Fibroblast of lung (primary cell): ENCODE data around the gene ARHGEF10L. TPM values are rescaled to one million over a fixed set of nuclear protein-coding genes. Genes with fewer than 3 reads are reported as not detected.

Experiments
- DNase-seq, 2 donors: peaks; one replicate each; pipeline versions ENCODE4 v3.0.0 to v3.0.0-alpha.2; 2010; ENCODE audit warnings: low read depth in 2 of 2
- H2AFZ ChIP-seq: 2 replicates; pipeline ENCODE4 v1.5.1; 2012; ENCODE audit warnings: low read length, control low read depth, inconsistent platforms
- H3K27ac ChIP-seq: 2 replicates; pipeline ENCODE4 v1.5.1; 2011; ENCODE audit warnings: low read length, control low read depth; ENCODE audit not compliant: insufficient read depth
- H3K27me3 ChIP-seq: 2 replicates; pipeline ENCODE4 v1.5.1; 2011; ENCODE audit warnings: mild to moderate bottlenecking, low read length; ENCODE audit not compliant: control insufficient read depth, insufficient read depth
- H3K36me3 ChIP-seq: 2 replicates; pipeline ENCODE4 v1.5.1; 2011; ENCODE audit warnings: low read length; ENCODE audit not compliant: control insufficient read depth, insufficient read depth
- H3K4me1 ChIP-seq: 2 replicates; pipeline ENCODE4 v1.5.1; 2011; ENCODE audit warnings: low read length; ENCODE audit not compliant: control insufficient read depth, insufficient read depth; ENCODE audit errors: extremely low read depth
- H3K4me2 ChIP-seq: 2 replicates; pipeline ENCODE4 v1.5.1; 2011; ENCODE audit warnings: low read length, control low read depth; ENCODE audit not compliant: insufficient read depth; ENCODE audit errors: extremely low read depth
- H3K4me3 ChIP-seq, 4 experiments: fragments of 200-600 bp in 1 of 4; sonication (generic) in 1 of 4; replicated peaks in 1 of 4; 2 replicates each; pipeline ENCODE4 v1.5.1; 2011 to 2016; ENCODE audit warnings: low read length in 4 of 4, low read depth in 3 of 4, mild to moderate bottlenecking in 3 of 4, control low read depth in 2 of 4, inconsistent platforms in 1 of 4, mixed read lengths in 1 of 4; ENCODE audit not compliant: insufficient read depth in 1 of 4; ENCODE audit errors: control extremely low read depth in 1 of 4
- H3K79me2 ChIP-seq: 2 replicates; pipeline ENCODE4 v1.5.1; 2012; ENCODE audit warnings: mild to moderate bottlenecking, low read length, inconsistent platforms; ENCODE audit not compliant: control insufficient read depth, insufficient read depth
- H3K9ac ChIP-seq: 2 replicates; pipeline ENCODE4 v1.5.1; 2011; ENCODE audit warnings: mild to moderate bottlenecking, low read length, control low read depth; ENCODE audit not compliant: insufficient read depth
- H3K9me3 ChIP-seq: 2 replicates; pipeline ENCODE4 v1.5.1; 2012; ENCODE audit warnings: low read depth, low read length; ENCODE audit not compliant: control insufficient read depth, insufficient read depth
- H4K20me1 ChIP-seq: 2 replicates; pipeline ENCODE4 v1.5.1; 2011; ENCODE audit warnings: low read length; ENCODE audit not compliant: control insufficient read depth, insufficient read depth; ENCODE audit errors: extremely low read depth
- CTCF ChIP-seq, 2 donors: IDR thresholded peaks in 1 of 2; conservative IDR thresholded peaks in 1 of 2; 1 replicate in 1 of 2; 2 replicates in 1 of 2; pipeline ENCODE4 v1.5.1; 2011 to 2012; ENCODE audit warnings: low read length in 2 of 2, control low read depth in 1 of 2, inconsistent platforms in 1 of 2, low read depth in 1 of 2, mild to moderate bottlenecking in 1 of 2
- EZH2 ChIP-seq: IDR thresholded peaks from 2 replicates; pipeline ENCODE4 v1.5.1; 2012; ENCODE audit warnings: low read length, control low read depth, mild to moderate bottlenecking; ENCODE audit errors: missing control alignments
- polyA plus RNA-seq, 2 donors: library from polyadenylated mRNA; depleted of rRNA in 1 of 2; stranded (reverse) in 1 of 2; unstranded in 1 of 2; fragments of >200 nt; gene quantifications; 2 replicates each; pipeline ENCODE4 v1.2.1, GENCODE V29; 2011 to 2012; ENCODE audit warnings: missing spikeins in 1 of 2
- total RNA-seq: library from RNA; depleted of rRNA; stranded (reverse); fragments of >200 nt; gene quantifications from 2 replicates; pipeline ENCODE4 v1.2.1, GENCODE V29; 2014

The ARHGEF10L gene
- total and polyA plus RNA-seq, 2 donors (not counting 1 experiment from before 2014, with no cell fraction given) = 11.2 to 24.3 TPM

- H3K9me3 ChIP-seq = no peaks in the 10 kb centered on the region
- H3K4me2 ChIP-seq = no peak overlapping the region
- H3K27ac ChIP-seq = no peak overlapping the region
- no peak overlapping the region for H2AFZ ChIP-seq
- H3K36me3 ChIP-seq = peaks cover 2% of the 10 kb centered on the region
- TF ChIP-seq EZH2 = no peak
- TF ChIP-seq CTCF (conservative IDR thresholded peaks at IDR 0.05 in 1 of 2, IDR thresholded peaks at IDR 0.05 in 1 of 2; ENCODE audit: low read depth in 1 of 2, low read length in 2 of 2) = no peak
- no peak for DNase-seq
- H3K4me1 ChIP-seq = peaks cover 2% of the 10 kb centered on the region
- H3K4me3 ChIP-seq = no peak overlapping the region
- H3K9ac ChIP-seq = no peak overlapping the region
- no peaks in the 10 kb centered on the region for H3K27me3 ChIP-seq
- no peaks in the 10 kb centered on the region for H3K79me2 ChIP-seq
- H4K20me1 ChIP-seq = no peaks in the 10 kb centered on the region
Measured at GRCh38 chr1:17607644-17608581, 68.4 kb downstream of the ARHGEF10L start.

- Histone ChIP-seq H3K27ac (no peak overlapping the region), H3K36me3 (peaks cover 2% of the 10 kb centered on the region), H3K9ac (no peak overlapping the region), H3K9me3 (no peaks in the 10 kb centered on the region), H3K79me2 (no peaks in the 10 kb centered on the region), H4K20me1 (no peaks in the 10 kb centered on the region), H3K4me2 (no peak overlapping the region), H3K27me3 (no peaks in the 10 kb centered on the region), H2AFZ (no peak overlapping the region), H3K4me3 (no peak overlapping the region), H3K4me1 (peaks cover 2% of the 10 kb centered on the region)
- DNase-seq = no peak
- no peak for TF ChIP-seq EZH2
- TF ChIP-seq CTCF (conservative IDR thresholded peaks at IDR 0.05 in 1 of 2, IDR thresholded peaks at IDR 0.05 in 1 of 2; ENCODE audit: low read depth in 1 of 2, low read length in 2 of 2) = no peak
Measured at GRCh38 chr1:17609529-17609928, 70.0 kb downstream of the ARHGEF10L start.

DNA sequence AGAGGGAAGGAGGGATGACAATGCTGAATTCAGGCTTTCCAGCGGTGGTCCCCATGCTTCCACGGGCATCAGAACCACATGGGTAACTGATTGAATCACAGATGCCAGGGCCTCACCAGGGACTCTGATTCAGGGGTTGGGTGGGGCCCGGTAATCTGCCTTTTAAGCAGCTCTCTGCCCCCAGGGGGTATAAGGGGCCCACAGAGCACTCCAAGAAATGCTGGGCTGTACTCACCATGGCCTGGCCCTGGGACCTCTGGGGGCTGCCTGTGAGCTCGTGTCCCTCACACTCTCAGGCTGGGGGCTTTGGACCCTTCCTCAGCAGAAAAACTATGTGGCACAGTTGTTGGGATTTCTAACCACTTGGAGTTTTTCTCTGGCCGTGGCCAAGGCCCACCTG, 70.6 kb downstream of the ARHGEF10L start:
- Histone ChIP-seq H3K4me2 (no peak overlapping the region), H2AFZ (no peak overlapping the region), H3K79me2 (no peaks in the 10 kb centered on the region), H3K4me1 (peaks cover 2% of the 10 kb centered on the region), H3K36me3 (peaks cover 2% of the 10 kb centered on the region), H3K9ac (no peak overlapping the region), H4K20me1 (no peaks in the 10 kb centered on the region), H3K9me3 (no peaks in the 10 kb centered on the region), H3K4me3 (no peak overlapping the region), H3K27me3 (no peaks in the 10 kb centered on the region), H3K27ac (no peak overlapping the region)
- TF ChIP-seq CTCF (conservative IDR thresholded peaks at IDR 0.05 in 1 of 2, IDR thresholded peaks at IDR 0.05 in 1 of 2; ENCODE audit: low read depth in 1 of 2, low read length in 2 of 2) = no peak
- no peak for TF ChIP-seq EZH2
- no peak for DNase-seq
